Measurements from ENCODE around the gene MALT1.

- TF ChIP-seq POLR2AphosphoS5 (IDR thresholded peaks at IDR 0.05) (no peak), CTCF (IDR thresholded peaks at IDR 0.05) (no peak), POLR2A (IDR thresholded peaks at IDR 0.05) (no peak)
These were observed 125.0 kb downstream of the MALT1 start for GRCh38 chr18:58796220-58796619.
